ENCODE measurements around the gene REPS1. TPM values are rescaled to one million over a fixed set of nuclear protein-coding genes. Genes with fewer than 3 reads are reported as not detected.

REPS1 gene
- total and polyA plus RNA-seq, 4 donors, result 13.5 to 68.2 (median 25.9) TPM

DNA sequence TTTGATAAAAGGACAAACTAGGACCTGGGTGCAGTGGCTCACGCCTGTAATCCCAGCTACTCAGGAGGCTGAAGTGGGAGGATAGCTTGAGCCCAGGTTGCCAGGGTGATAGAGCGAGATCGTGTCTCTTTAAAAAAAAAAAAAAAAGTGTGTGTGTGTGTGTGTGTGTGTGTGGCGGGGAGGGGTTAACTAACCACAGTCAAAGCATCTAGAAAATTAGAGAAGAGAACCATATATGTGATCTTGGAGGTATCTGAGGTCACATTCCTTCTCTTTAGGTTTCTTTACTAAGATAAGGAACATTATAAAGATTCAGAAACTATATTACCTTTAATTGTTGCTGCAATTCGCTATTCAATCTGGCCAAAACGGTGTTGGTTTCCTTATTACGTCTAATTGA is 80.9 kb downstream of the REPS1 start:
- H3K27me3 ChIP-seq (ENCODE audit: control insufficient read depth in 3 of 3, insufficient read depth in 3 of 3, low read length in 2 of 3), result no peaks in the 10 kb centered on the region
- H3K36me3 ChIP-seq (ENCODE audit: control insufficient read depth in 4 of 4, insufficient read depth in 4 of 4, low read length in 4 of 4), result peaks cover 17 to 33% (median 22%) of the 10 kb centered on the region in 4 donors
- no peak for ATAC-seq (ENCODE audit: insufficient read depth, low FRiP score)
- H3K27ac ChIP-seq (ENCODE audit: low read depth in 1 of 2, low read length in 1 of 2), result no peak overlapping the region
- no peak for DNase-seq
- WGBS, 2 donors, result 89 to 93% methylated on average over 7 of the region's 7 CpGs
- peaks cover 0 to 3% (median 0%) of the 10 kb centered on the region in 5 donors for H3K4me1 ChIP-seq (ENCODE audit: control insufficient read depth in 5 of 5, insufficient read depth in 5 of 5, low read length in 5 of 5)
- no peak overlapping the region for H3K4me3 ChIP-seq
- TF ChIP-seq CTCF (IDR thresholded peaks at IDR 0.05; ENCODE audit: control extremely low read depth, extremely low read depth), result no peak
- no peaks in the 10 kb centered on the region for H3K9me3 ChIP-seq (ENCODE audit: control insufficient read depth in 4 of 4, insufficient read depth in 3 of 4, low read length in 3 of 4)
- H3K9ac ChIP-seq (ENCODE audit: insufficient read depth in 1 of 2, low read length in 2 of 2), result no peak overlapping the region

DNA sequence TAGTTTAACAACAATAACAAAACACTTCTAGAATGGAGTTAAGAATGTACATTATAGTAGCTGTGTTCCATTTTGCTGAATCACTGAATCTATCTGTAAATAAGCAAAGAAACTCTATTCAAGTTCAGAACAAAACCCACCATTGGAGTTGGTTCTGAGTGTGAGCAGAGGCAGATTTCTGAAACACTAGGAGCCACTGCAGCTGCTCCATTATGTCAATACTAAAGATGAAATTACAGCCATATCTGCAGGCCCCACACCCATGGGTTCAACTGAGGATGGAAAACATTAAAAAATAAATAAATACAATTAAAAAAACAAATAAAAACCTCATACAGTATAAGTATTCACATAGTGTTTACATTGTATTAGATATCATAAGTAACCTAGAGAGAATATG is 91.0 kb downstream of the REPS1 start:
- no peaks in the 10 kb centered on the region for H3K9me3 ChIP-seq (ENCODE audit: control insufficient read depth in 4 of 4, insufficient read depth in 3 of 4, low read length in 3 of 4)
- H3K36me3 ChIP-seq (ENCODE audit: control insufficient read depth in 4 of 4, insufficient read depth in 4 of 4, low read length in 4 of 4), result peaks cover 2 to 7% (median 4%) of the 10 kb centered on the region in 4 donors
- H3K4me1 ChIP-seq (ENCODE audit: control insufficient read depth in 5 of 5, insufficient read depth in 5 of 5, low read length in 5 of 5), result no peaks in the 10 kb centered on the region
- no peak overlapping the region for H3K4me3 ChIP-seq
- no peak overlapping the region for H3K9ac ChIP-seq (ENCODE audit: insufficient read depth in 1 of 2, low read length in 2 of 2)
- H3K27me3 ChIP-seq (ENCODE audit: control insufficient read depth in 3 of 3, insufficient read depth in 3 of 3, low read length in 2 of 3), result no peaks in the 10 kb centered on the region
- ATAC-seq (ENCODE audit: insufficient read depth, low FRiP score) (no peak), DNase-seq (no peak)
- TF ChIP-seq CTCF (IDR thresholded peaks at IDR 0.05; ENCODE audit: control extremely low read depth, extremely low read depth), result no peak
- no peak overlapping the region for H3K27ac ChIP-seq (ENCODE audit: low read depth in 1 of 2, low read length in 1 of 2)

DNA sequence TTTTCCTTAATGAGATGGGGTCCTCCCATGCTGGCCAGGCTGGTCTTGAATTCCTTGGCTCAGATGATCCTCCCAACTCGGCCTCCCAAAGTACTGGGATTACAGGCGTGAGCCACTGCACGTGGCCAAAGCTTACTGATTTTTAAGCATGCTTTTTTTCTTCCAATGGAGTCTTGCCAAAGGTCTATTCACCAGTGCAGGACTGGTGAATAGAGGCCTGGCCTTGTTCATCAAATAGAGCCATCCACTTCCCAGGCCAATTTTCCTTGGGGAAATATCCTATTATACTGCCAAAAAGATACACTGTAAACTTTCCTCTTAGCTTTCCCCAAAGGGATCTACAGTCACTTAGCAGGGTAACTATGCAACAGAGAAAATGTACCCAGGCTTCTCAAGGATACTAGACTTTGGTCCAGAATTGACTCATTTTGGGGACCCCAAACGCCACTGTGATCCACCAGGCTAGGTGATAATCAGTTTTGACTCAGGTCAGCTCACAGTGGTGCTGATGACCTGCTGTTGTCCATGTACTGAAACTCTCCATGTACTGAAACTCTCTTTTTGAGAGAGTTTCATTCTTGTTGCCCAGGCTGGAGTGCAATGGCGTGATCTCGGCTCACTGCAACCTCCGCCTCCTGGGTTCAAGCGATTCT is 91.8 kb downstream of the REPS1 start:
- H3K9ac ChIP-seq (ENCODE audit: insufficient read depth in 1 of 2, low read length in 2 of 2), result no peak overlapping the region
- TF ChIP-seq CTCF (IDR thresholded peaks at IDR 0.05; ENCODE audit: control extremely low read depth, extremely low read depth), result no peak
- H3K36me3 ChIP-seq (ENCODE audit: control insufficient read depth in 4 of 4, insufficient read depth in 4 of 4, low read length in 4 of 4), result peaks cover 0 to 7% (median 3%) of the 10 kb centered on the region in 4 donors
- no peak for DNase-seq
- no peaks in the 10 kb centered on the region for H3K4me1 ChIP-seq (ENCODE audit: control insufficient read depth in 5 of 5, insufficient read depth in 5 of 5, low read length in 5 of 5)
- H3K27ac ChIP-seq (ENCODE audit: low read depth in 1 of 2, low read length in 1 of 2), result no peak overlapping the region
- H3K4me3 ChIP-seq, result no peak overlapping the region
- no peak for ATAC-seq (ENCODE audit: insufficient read depth, low FRiP score)
- no peaks in the 10 kb centered on the region for H3K27me3 ChIP-seq (ENCODE audit: control insufficient read depth in 3 of 3, insufficient read depth in 3 of 3, low read length in 2 of 3)
- WGBS, 2 donors, result 95 to 96% methylated on average over 8 of the region's 8 CpGs
- H3K9me3 ChIP-seq (ENCODE audit: control insufficient read depth in 4 of 4, insufficient read depth in 3 of 4, low read length in 3 of 4), result no peaks in the 10 kb centered on the region
